Ovary (tissue), 9 donors: ENCODE measurements around the gene LSMEM2. TPM values are rescaled to one million over a fixed set of nuclear protein-coding genes. Genes with fewer than 3 reads are reported as not detected.
"Not testable (repeated sequence)": the region's sequence is repeated elsewhere in the genome, so short reads cannot be mapped to it uniquely, and the experiment has no call there.

ENCODE experiments used
- DNase-seq, 5 donors: peaks; one replicate each; pipeline ENCODE4 v3.0.0-alpha.2; 2019 to 2020
- H3K27ac ChIP-seq, 2 donors: fragments of 200-600 bp; one replicate each; pipeline versions ENCODE4 v1.5.1 to v1.8.0; 2019 to 2022
- H3K27me3 ChIP-seq: fragments of 200-600 bp; one replicate; pipeline ENCODE4 v1.8.0; 2022
- H3K36me3 ChIP-seq: fragments of 200-600 bp; sonication (generic); one replicate; pipeline ENCODE4 v1.5.1; 2019
- H3K4me1 ChIP-seq: one replicate; pipeline ENCODE4 v1.8.1; 2013; ENCODE audit warnings: mild to moderate bottlenecking, moderate library complexity; ENCODE audit not compliant: insufficient read depth
- H3K4me3 ChIP-seq: fragments of 200-600 bp; sonication (generic); one replicate; pipeline ENCODE4 v1.5.1; 2017
- H3K9me3 ChIP-seq, 2 donors: fragments of 200-600 bp in 1 of 2; sonication (generic) in 1 of 2; one replicate each; pipeline versions ENCODE4 v1.5.1 to v1.8.1; 2013 to 2019; ENCODE audit warnings: mild to moderate bottlenecking in 1 of 2, moderate library complexity in 1 of 2
- CTCF ChIP-seq, 3 donors: fragments of 450-650 bp in 2 of 3; fragments of 200-600 bp in 1 of 3; IDR thresholded peaks; one replicate each; pipeline versions ENCODE4 v1.5.1 to v1.8.0; 2016 to 2022; ENCODE audit warnings: antibody characterized with exemption in 3 of 3, mild to moderate bottlenecking in 1 of 3
- EP300 ChIP-seq: sonication (generic); formaldehyde crosslinking; IDR thresholded peaks from one replicate; pipeline ENCODE4 v1.6.1; 2017; ENCODE audit warnings: antibody characterized with exemption
- POLR2A ChIP-seq: fragments of 450-650 bp; IDR thresholded peaks from one replicate; pipeline ENCODE4 v1.6.1; 2017; ENCODE audit warnings: antibody characterized with exemption, mild to moderate bottlenecking, moderate library complexity
- WGBS, 3 donors: extraction: QIAGEN DNeasy Blood & Tissue Kit in 1 of 3; methylation state at CpG; one replicate each; pipeline versions ENCODE4 v1.1.5 to v1.1.7; 2013 to 2017; 5-methylcytosine and 5-hydroxymethylcytosine counted together
- intact Hi-C, 4 donors: fragments of 100-400 bp; cut with DNase I; formaldehyde crosslinking; loops; one replicate each; pipeline versions ENCODE4 v1.11.0 to v1.15.1; 2022 to 2023
- polyA plus RNA-seq, 2 donors: library from polyadenylated mRNA; stranded (reverse); fragments of 200-250 nt in 1 of 2; fragments of 350-450 nt in 1 of 2; fragmentation: Illumina TruSeq in 1 of 2; extraction: RNeasy Lipid Tissue Mini Kit (QIAGEN cat#74804) in 1 of 2; gene quantifications; one replicate each; pipeline ENCODE4 v1.2.3, GENCODE V29; 2013 to 2014
- total RNA-seq, 7 donors: library from RNA; depleted of rRNA in 2 of 7; stranded (reverse); fragments of >200 nt in 2 of 7; fragmentation: NEBNext Ultra II Directional in 3 of 7; extraction: Animal tissue kit (Norgen Biotek cat#: 25700) in 3 of 7; gene quantifications; one replicate each; pipeline versions ENCODE4 v1.1.0 to v1.2.4, GENCODE V29; 2016 to 2023
- donor health status: DM: no; HTN: no; CAD: no; lungs with moderate emphysema.
- donor health status: DM: no; HTN: no; CAD: no.
- donor health status: Bipolar disorder and iron deficiency.
- donor health status: DM: yes; HTN: yes; CAD: no.
- donor health status: DM: no; HTN: no; CAD: no.
- donor health status: DM: yes; HTN: yes; CAD: no.

LSMEM2 gene
- total and polyA plus RNA-seq, 9 donors = 0.42 to 1.4 (median 0.76) TPM; not detected in 2

GRCh38 chr3:50242851-50243542 lies 35.9 kb upstream of the LSMEM2 start:
- intact Hi-C loops = no loop called here
- 33 to 37% (median 37%) methylated on average over 14 of the region's 14 CpGs for WGBS, 3 donors
- peak overlapping the region; percentile 28 to 52 for H3K27ac ChIP-seq
- H3K4me1 ChIP-seq = peaks cover 23% of the 10 kb centered on the region
- H3K27me3 ChIP-seq = no peaks in the 10 kb centered on the region
- H3K4me3 ChIP-seq = no peak overlapping the region
- peak in 1 of 5 donors; percentile 53 for DNase-seq
- H3K9me3 ChIP-seq = no peaks in the 10 kb centered on the region
- no peaks in the 10 kb centered on the region for H3K36me3 ChIP-seq
- no peak for TF ChIP-seq POLR2A
- no peak for TF ChIP-seq CTCF (IDR thresholded peaks at IDR 0.05)

- Histone ChIP-seq H3K4me1 (peaks cover 19% of the 10 kb centered on the region), H3K4me3 (no peak overlapping the region), H3K27ac (peak overlapping the region in 1 of 2 donors; percentile 28), H3K27me3 (no peaks in the 10 kb centered on the region), H3K36me3 (no peaks in the 10 kb centered on the region), H3K9me3 (no peaks in the 10 kb centered on the region)
- intact Hi-C loops = no loop called here
- WGBS, 3 donors = 85 to 95% (median 85%) methylated on average over 4 of the region's 4 CpGs
- DNase-seq = no peak
- no peak for TF ChIP-seq CTCF (IDR thresholded peaks at IDR 0.05)
- TF ChIP-seq POLR2A = no peak
- TF ChIP-seq EP300 = no peak
These were observed 35.4 kb upstream of the LSMEM2 start for GRCh38 chr3:50243543-50243895.

DNA sequence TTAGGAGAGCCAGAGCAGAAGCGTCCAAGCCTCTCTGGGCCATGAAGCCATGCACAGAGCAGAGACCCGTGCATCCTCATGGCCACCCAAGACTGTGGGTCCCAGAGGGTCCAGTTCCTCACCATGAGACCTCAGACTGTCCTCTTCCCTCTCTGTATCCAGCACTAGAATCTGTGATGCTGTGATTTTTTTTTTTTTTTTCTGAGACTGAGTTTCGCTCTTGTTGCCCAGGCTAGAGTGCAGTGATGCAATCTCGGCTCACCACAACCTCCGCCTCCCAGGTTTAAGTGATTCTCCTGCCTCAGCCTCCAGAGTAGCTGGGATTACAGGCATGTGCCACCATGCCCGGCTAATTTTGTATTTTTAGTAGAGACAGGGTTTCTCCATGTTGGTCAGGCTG lies 34.1 kb upstream of the LSMEM2 start:
- H3K9me3 ChIP-seq, H3K4me3 ChIP-seq, intact Hi-C loops, DNase-seq, H3K27ac ChIP-seq, H3K36me3 ChIP-seq, H3K27me3 ChIP-seq: not testable (repeated sequence)
- peaks cover 22% of the 10 kb centered on the region for H3K4me1 ChIP-seq
- WGBS, 3 donors = 77 to 78% (median 78%) methylated on average over 6 of the region's 6 CpGs

DNA sequence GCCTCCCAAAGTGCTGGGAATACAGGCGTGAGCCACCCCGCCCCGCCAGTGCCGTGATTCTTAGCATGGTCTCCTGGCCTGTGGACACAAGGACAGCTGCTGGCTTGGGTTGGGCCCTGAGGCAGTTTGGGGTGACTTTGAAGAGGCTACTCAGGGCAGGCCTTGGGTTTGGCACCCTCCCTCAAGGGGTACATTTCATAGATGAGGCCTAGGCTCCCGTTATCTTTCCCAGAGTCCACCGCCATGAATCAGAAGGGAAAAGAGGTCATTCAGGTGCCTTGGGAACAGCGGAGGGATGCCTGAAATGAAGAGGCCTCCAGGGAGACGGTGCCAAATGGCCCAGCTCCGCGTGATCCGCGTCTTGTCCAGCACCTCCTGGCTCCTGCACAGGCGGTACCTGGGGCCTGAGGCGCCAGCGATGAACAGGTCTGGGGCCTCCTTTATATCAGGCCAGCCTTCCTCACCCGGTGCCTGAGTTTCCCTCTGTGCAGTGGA lies 33.6 kb upstream of the LSMEM2 start:
- 53 to 54% (median 53%) methylated on average over 14 to 16 of the region's 16 CpGs for WGBS, 3 donors
- H3K27me3 ChIP-seq = no peaks in the 10 kb centered on the region
- peak overlapping the region; percentile 41 for H3K4me3 ChIP-seq
- H3K27ac ChIP-seq = peak overlapping the region; percentile 64 to 82
- intact Hi-C loops = no loop called here
- no peaks in the 10 kb centered on the region for H3K36me3 ChIP-seq
- no peaks in the 10 kb centered on the region for H3K9me3 ChIP-seq
- peaks cover 27% of the 10 kb centered on the region for H3K4me1 ChIP-seq
- DNase-seq = no peak
- TF ChIP-seq EP300 (no peak), POLR2A (no peak), CTCF (IDR thresholded peaks at IDR 0.05) (no peak)

GRCh38 chr3:50245831-50246516 lies 32.9 kb upstream of the LSMEM2 start:
- WGBS, 3 donors = 0 to 3% (median 2%) methylated on average over 21 to 25 of the region's 25 CpGs
- Histone ChIP-seq H3K9me3 (no peaks in the 10 kb centered on the region), H3K27ac (peak overlapping the region; percentile 64 to 82), H3K4me1 (peaks cover 31% of the 10 kb centered on the region), H3K27me3 (no peaks in the 10 kb centered on the region), H3K36me3 (no peaks in the 10 kb centered on the region), H3K4me3 (peak overlapping the region; percentile 41)
- peak; percentile 89 to 94 (median 93) for DNase-seq
- TF ChIP-seq EP300 (no peak), CTCF (IDR thresholded peaks at IDR 0.05) (peak; percentile 96 to 98 (median 97))
- intact Hi-C loops = loop anchor here in 1 of 4 donors (1.0 kb wide), 1 partner anchor 19 kb away; no protein-coding TSS in a partner anchor
